Effector memory CD8-positive, alpha-beta T cell (primary cell): ENCODE results near the gene WASF1.
"Not testable (repeated sequence)": the region's sequence is repeated elsewhere in the genome, so short reads cannot be mapped to it uniquely, and the experiment has no call there.

Experiments
- ATAC-seq: fragments of 150-1000 bp; cut with Tn5 transposase; replicated peaks from 2 replicates; pipeline ENCODE4 v1.10.0; 2021; ENCODE audit warnings: mild to moderate bottlenecking, moderate library complexity
- DNase-seq, 3 experiments: peaks; one replicate each; pipeline ENCODE4 v3.0.0; 2021
- H3K27ac Mint-ChIP-seq, 2 donors: one replicate each; pipeline ENCODE4 v1.8.0; 2022; ENCODE audit warnings: mild to moderate bottlenecking in 2 of 2, mixed read lengths in 2 of 2, moderate library complexity in 2 of 2
- H3K27me3 Mint-ChIP-seq, 2 donors: one replicate each; pipeline ENCODE4 v1.8.0; 2022; ENCODE audit warnings: mixed read lengths in 2 of 2
- H3K36me3 Mint-ChIP-seq: one replicate; pipeline ENCODE4 v1.8.0; 2022; ENCODE audit warnings: mild to moderate bottlenecking, moderate library complexity, mixed read lengths; ENCODE audit not compliant: insufficient read depth
- H3K4me1 Mint-ChIP-seq, 2 donors: one replicate each; pipeline ENCODE4 v1.8.0; 2022; ENCODE audit warnings: low read depth in 2 of 2, mixed read lengths in 2 of 2
- H3K4me3 Mint-ChIP-seq, 2 donors: one replicate each; pipeline ENCODE4 v1.8.0; 2022; ENCODE audit warnings: mild to moderate bottlenecking in 2 of 2, mixed read lengths in 2 of 2, moderate library complexity in 2 of 2
- H3K9me3 Mint-ChIP-seq, 2 donors: one replicate each; pipeline ENCODE4 v1.8.0; 2022; ENCODE audit warnings: mixed read lengths in 2 of 2

The WASF1 gene

DNA sequence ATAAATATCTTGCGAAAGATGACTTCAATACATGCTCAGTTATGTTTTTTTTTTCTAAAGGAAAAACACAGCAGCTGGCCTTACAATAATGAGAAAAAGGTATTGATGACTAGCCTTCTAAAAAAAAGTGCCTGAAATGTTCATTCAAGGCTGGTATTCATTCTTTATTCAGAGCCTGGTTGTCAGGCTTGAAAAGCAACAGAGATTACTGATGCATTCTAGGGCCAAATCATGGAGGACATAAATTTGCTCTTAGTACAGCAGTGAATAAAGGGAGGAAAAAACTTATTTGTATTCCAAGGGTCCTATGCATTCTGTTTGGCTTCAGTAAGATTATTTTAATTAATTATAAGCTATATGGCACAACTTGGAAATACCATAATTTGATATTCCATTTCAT lies 83.5 kb downstream of the WASF1 start:
- H3K4me1 Mint-ChIP-seq: no peaks in the 10 kb centered on the region
- ATAC-seq (no peak), DNase-seq (no peak)
- no peak overlapping the region for H3K4me3 Mint-ChIP-seq
- no peaks in the 10 kb centered on the region for H3K36me3 Mint-ChIP-seq
- no peak overlapping the region for H3K27ac Mint-ChIP-seq
- no peaks in the 10 kb centered on the region for H3K9me3 Mint-ChIP-seq
- H3K27me3 Mint-ChIP-seq: peaks cover 0 to 10% of the 10 kb centered on the region in 2 donors

GRCh38 chr6:110095101-110095500 lies 84.4 kb downstream of the WASF1 start:
- Mint-ChIP-seq H3K27me3 (peaks cover 0 to 10% of the 10 kb centered on the region in 2 donors), H3K9me3 (no peaks in the 10 kb centered on the region), H3K36me3 (no peaks in the 10 kb centered on the region), H3K4me1 (no peaks in the 10 kb centered on the region), H3K4me3 (no peak overlapping the region), H3K27ac (no peak overlapping the region)
- no peak for ATAC-seq
- no peak for DNase-seq

DNA sequence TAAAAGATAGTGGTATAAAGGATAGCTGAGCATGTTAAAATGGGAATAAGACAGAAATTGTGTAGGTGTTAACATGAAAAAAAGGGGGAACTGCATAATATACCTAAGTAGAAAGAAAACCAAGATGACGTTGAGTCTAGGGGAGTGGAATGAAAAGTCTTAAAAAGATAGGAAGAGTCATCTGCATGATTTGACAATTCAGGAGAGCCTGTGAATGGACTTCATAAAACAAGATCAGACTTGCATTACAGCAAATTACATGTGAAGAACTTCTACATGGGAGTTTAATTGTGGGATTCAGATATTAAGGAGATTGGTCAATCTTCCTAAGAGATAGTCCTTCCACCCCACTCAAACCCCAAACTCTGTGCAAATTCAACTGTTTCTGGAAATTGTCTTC lies 85.5 kb downstream of the WASF1 start:
- ATAC-seq: no peak
- no peaks in the 10 kb centered on the region for H3K4me1 Mint-ChIP-seq
- H3K27me3 Mint-ChIP-seq: peaks cover 5 to 16% of the 10 kb centered on the region in 2 donors
- H3K9me3 Mint-ChIP-seq: no peaks in the 10 kb centered on the region
- no peaks in the 10 kb centered on the region for H3K36me3 Mint-ChIP-seq
- H3K27ac Mint-ChIP-seq: no peak overlapping the region
- no peak for DNase-seq
- no peak overlapping the region for H3K4me3 Mint-ChIP-seq

DNA sequence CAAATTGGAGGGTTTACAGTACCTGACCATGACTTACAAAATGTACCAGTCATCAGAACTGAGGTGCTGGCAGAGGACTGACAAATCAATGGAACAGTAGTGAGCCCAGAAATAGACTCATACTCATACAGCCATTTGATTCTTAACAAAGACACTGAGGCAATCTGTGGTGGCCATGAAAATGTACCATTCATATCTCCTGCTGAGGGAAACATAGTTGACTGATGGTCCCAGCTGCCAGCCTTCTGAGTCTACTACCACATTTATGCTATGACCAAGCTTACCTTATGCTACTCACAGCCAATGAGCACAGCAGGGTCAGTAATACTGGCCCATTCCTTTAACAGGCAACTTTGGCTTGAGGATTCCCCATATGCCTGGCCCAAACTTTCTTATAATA lies 88.6 kb downstream of the WASF1 start:
- Mint-ChIP-seq H3K4me1 (no peaks in the 10 kb centered on the region), H3K4me3 (no peak overlapping the region), H3K27me3 (peaks cover 10 to 11% of the 10 kb centered on the region in 2 donors), H3K9me3 (no peaks in the 10 kb centered on the region), H3K27ac (no peak overlapping the region), H3K36me3 (no peaks in the 10 kb centered on the region)
- no peak for ATAC-seq
- DNase-seq: no peak

DNA sequence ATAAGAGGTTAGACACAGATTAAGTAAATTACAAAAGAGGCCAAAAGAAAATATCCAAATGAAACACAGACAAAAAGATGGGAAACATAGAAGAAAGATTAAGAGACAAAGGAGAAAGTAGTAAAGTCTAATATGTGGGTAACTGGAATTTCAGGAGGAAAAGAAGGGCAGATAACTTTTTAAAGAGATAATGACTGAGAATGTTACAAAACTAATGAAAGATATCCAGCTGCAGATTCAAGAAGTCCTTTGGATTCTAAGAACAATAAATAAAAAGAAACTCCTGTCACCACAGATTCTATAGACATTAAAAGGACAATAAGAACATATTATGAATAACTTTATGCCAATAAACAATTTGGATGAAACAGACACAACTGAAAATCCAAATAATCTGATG lies 90.1 kb downstream of the WASF1 start:
- H3K27me3 Mint-ChIP-seq: peaks cover 11 to 17% of the 10 kb centered on the region in 2 donors
- DNase-seq (no peak), ATAC-seq (no peak)
- no peak overlapping the region for H3K27ac Mint-ChIP-seq
- no peaks in the 10 kb centered on the region for H3K9me3 Mint-ChIP-seq
- H3K4me3 Mint-ChIP-seq: no peak overlapping the region
- no peaks in the 10 kb centered on the region for H3K36me3 Mint-ChIP-seq
- H3K4me1 Mint-ChIP-seq: no peaks in the 10 kb centered on the region

- H3K9me3 Mint-ChIP-seq: no peaks in the 10 kb centered on the region
- peaks cover 15 to 27% of the 10 kb centered on the region in 2 donors for H3K27me3 Mint-ChIP-seq
- H3K4me1 Mint-ChIP-seq: no peaks in the 10 kb centered on the region
- no peak overlapping the region for H3K4me3 Mint-ChIP-seq
- no peak for ATAC-seq
- H3K36me3 Mint-ChIP-seq: no peaks in the 10 kb centered on the region
- no peak for DNase-seq
- no peak overlapping the region for H3K27ac Mint-ChIP-seq
These were observed 94.2 kb downstream of the WASF1 start for GRCh38 chr6:110085285-110085684.

GRCh38 chr6:110083875-110084585 lies 95.4 kb downstream of the WASF1 start:
- Mint-ChIP-seq H3K27ac (no peak overlapping the region), H3K4me3 (no peak overlapping the region), H3K36me3 (no peaks in the 10 kb centered on the region), H3K27me3 (peaks cover 10 to 29% of the 10 kb centered on the region in 2 donors), H3K4me1 (no peaks in the 10 kb centered on the region), H3K9me3 (no peaks in the 10 kb centered on the region)
- DNase-seq (no peak), ATAC-seq (no peak)

DNA sequence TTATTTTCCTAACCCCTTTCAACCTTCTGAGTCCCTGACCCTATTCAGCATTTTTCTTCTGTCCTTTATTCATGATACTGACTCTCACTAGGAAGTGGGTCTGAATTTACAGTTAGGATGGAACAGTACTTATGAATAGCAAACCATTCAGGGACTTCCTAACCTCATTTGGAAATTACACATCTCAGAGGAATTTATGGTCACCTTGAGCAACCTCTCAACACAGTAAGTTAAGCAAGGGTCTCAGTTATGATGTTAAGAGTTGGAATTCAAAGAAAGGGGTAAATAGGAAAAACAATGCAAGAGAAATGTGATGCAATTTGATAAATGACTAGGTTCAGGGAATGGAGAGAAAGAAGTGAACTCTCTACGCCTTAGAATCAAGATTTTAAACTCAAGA lies 104.1 kb downstream of the WASF1 start:
- Mint-ChIP-seq H3K4me3 (no peak overlapping the region), H3K9me3 (no peaks in the 10 kb centered on the region), H3K4me1 (no peaks in the 10 kb centered on the region), H3K27me3 (peaks cover 21 to 35% of the 10 kb centered on the region in 2 donors), H3K27ac (no peak overlapping the region), H3K36me3 (no peaks in the 10 kb centered on the region)
- ATAC-seq (no peak), DNase-seq (no peak)

GRCh38 chr6:110073474-110073873 lies 106.0 kb downstream of the WASF1 start:
- H3K4me1 Mint-ChIP-seq, H3K27ac Mint-ChIP-seq, H3K9me3 Mint-ChIP-seq, H3K4me3 Mint-ChIP-seq, ATAC-seq, H3K36me3 Mint-ChIP-seq, DNase-seq: not testable (repeated sequence)
- H3K27me3 Mint-ChIP-seq: peaks cover 37 to 41% of the 10 kb centered on the region in 2 donors

GRCh38 chr6:110068592-110068967 lies 110.9 kb downstream of the WASF1 start:
- H3K4me1 Mint-ChIP-seq: peaks cover 0 to 1% of the 10 kb centered on the region in 2 donors
- no peak overlapping the region for H3K27ac Mint-ChIP-seq
- peaks cover 64 to 76% of the 10 kb centered on the region in 2 donors for H3K27me3 Mint-ChIP-seq
- peaks cover 6% of the 10 kb centered on the region for H3K36me3 Mint-ChIP-seq
- ATAC-seq (no peak), DNase-seq (no peak)
- no peak overlapping the region for H3K4me3 Mint-ChIP-seq
- no peaks in the 10 kb centered on the region for H3K9me3 Mint-ChIP-seq

DNA sequence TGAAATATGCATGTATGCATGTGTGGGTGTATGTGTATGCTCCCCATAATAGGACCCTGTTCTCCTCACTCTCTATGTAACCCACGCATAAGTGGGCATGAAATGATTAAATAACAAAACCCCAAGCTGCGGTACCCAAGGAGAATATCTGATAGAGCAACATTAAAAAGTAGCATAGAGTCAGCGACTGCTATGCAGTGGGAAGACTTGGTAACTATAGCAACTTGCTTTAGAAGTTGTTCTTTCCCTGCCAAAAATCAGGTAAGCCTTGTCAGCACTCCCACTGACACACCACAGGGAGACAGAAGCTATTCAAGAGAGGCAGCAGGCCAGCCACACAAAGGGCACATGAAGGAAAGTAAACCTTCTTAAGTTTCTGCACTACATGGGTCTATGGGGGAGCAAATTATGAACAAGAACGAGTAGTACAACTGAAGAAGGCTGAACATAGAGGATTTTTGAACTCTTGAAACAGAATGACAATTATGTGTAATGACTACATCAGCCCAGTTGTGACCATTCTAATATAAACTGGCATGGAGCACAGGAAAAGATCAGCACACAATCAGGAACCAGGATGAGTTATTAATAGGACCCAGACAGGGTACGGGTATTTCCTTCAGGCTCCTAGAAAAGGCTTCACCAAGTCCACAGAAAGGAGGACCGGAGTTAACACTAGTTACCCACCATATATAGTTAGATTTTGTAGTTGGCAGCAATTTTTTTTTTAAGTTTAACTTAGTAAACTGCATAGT lies 111.5 kb downstream of the WASF1 start:
- Mint-ChIP-seq H3K27me3 (peaks cover 65 to 82% of the 10 kb centered on the region in 2 donors), H3K4me3 (no peak overlapping the region), H3K27ac (no peak overlapping the region), H3K36me3 (peaks cover 6% of the 10 kb centered on the region), H3K9me3 (no peaks in the 10 kb centered on the region), H3K4me1 (peaks cover 0 to 1% of the 10 kb centered on the region in 2 donors)
- ATAC-seq (no peak), DNase-seq (no peak)

GRCh38 chr6:110064744-110065524 lies 114.5 kb downstream of the WASF1 start:
- no peak overlapping the region for H3K27ac Mint-ChIP-seq
- peaks cover 75 to 95% of the 10 kb centered on the region in 2 donors for H3K27me3 Mint-ChIP-seq
- H3K9me3 Mint-ChIP-seq: no peaks in the 10 kb centered on the region

GRCh38 chr6:110063594-110064263 lies 115.7 kb downstream of the WASF1 start:
- Mint-ChIP-seq H3K27ac (no peak overlapping the region), H3K9me3 (no peaks in the 10 kb centered on the region), H3K4me1 (peaks cover 0 to 1% of the 10 kb centered on the region in 2 donors), H3K27me3 (peaks cover 75 to 93% of the 10 kb centered on the region in 2 donors), H3K36me3 (peaks cover 6% of the 10 kb centered on the region), H3K4me3 (no peak overlapping the region)
- ATAC-seq (no peak), DNase-seq (no peak)

More at GRCh38 chr6:110064744-110065524, 114.5 kb downstream of the WASF1 start:
- peaks cover 0 to 1% of the 10 kb centered on the region in 2 donors for H3K4me1 Mint-ChIP-seq
- no peak for ATAC-seq
- DNase-seq: no peak
- peaks cover 6% of the 10 kb centered on the region for H3K36me3 Mint-ChIP-seq
- no peak overlapping the region for H3K4me3 Mint-ChIP-seq
